ENCODE results near the gene E2F4.

Gene E2F4

GRCh38 chr16:67148221-67148620 is 43.7 kb upstream of the E2F4 start:
- no peak for DNase-seq (ENCODE audit: low read depth)
- in situ Hi-C loops (cut with HindIII; ENCODE audit: low sequenced_read_pairs): no loop called here
- TF ChIP-seq CTCF (IDR thresholded peaks at IDR 0.05; ENCODE audit: low read depth, low read length, missing control alignments): no peak
- no peak overlapping the region for H3K4me3 ChIP-seq (ENCODE audit: low read depth, low read length)

- no peak for DNase-seq (ENCODE audit: low read depth)
- H3K4me3 ChIP-seq (ENCODE audit: low read depth, low read length): no peak overlapping the region
- in situ Hi-C loops (cut with HindIII; ENCODE audit: low sequenced_read_pairs): no loop called here
- no peak for TF ChIP-seq CTCF (IDR thresholded peaks at IDR 0.05; ENCODE audit: low read depth, low read length, missing control alignments)
These were observed 43.2 kb upstream of the E2F4 start for GRCh38 chr16:67148656-67149275.

- H3K4me3 ChIP-seq (ENCODE audit: low read depth, low read length): peak overlapping the region; percentile 55
- DNase-seq (ENCODE audit: low read depth): no peak
- TF ChIP-seq CTCF (IDR thresholded peaks at IDR 0.05; ENCODE audit: low read depth, low read length, missing control alignments): no peak
- in situ Hi-C loops (cut with HindIII; ENCODE audit: low sequenced_read_pairs): no loop called here
These were observed 42.5 kb upstream of the E2F4 start for GRCh38 chr16:67149276-67150046.

GRCh38 chr16:67150047-67150832 is 41.7 kb upstream of the E2F4 start:
- no peak for DNase-seq (ENCODE audit: low read depth)
- no peak for TF ChIP-seq CTCF (IDR thresholded peaks at IDR 0.05; ENCODE audit: low read depth, low read length, missing control alignments)
- peak overlapping the region; percentile 55 for H3K4me3 ChIP-seq (ENCODE audit: low read depth, low read length)
- in situ Hi-C loops (cut with HindIII; ENCODE audit: low sequenced_read_pairs): no loop called here

- in situ Hi-C loops (cut with HindIII; ENCODE audit: low sequenced_read_pairs): no loop called here
- peak within 1 kb of the TSS; percentile 55 for H3K4me3 ChIP-seq (ENCODE audit: low read depth, low read length)
- TF ChIP-seq CTCF (IDR thresholded peaks at IDR 0.05; ENCODE audit: low read depth, low read length, missing control alignments): no peak
- DNase-seq (ENCODE audit: low read depth): no peak
These were observed 41.0 kb upstream of the E2F4 start, which contains the start of gene B3GNT9 for GRCh38 chr16:67150833-67151396. Gene B3GNT9, minus strand, starts transcription at chr16:67150998. Its CDS starts 513 bp downstream, at chr16:67150485.

- no peak overlapping the region for H3K4me3 ChIP-seq (ENCODE audit: low read depth, low read length)
- no peak for TF ChIP-seq CTCF (IDR thresholded peaks at IDR 0.05; ENCODE audit: low read depth, low read length, missing control alignments)
- in situ Hi-C loops (cut with HindIII; ENCODE audit: low sequenced_read_pairs): no loop called here
- no peak for DNase-seq (ENCODE audit: low read depth)
These were observed 40.4 kb upstream of the E2F4 start for GRCh38 chr16:67151431-67152097.

Measured in astrocyte of the cerebellum (primary cell).